Smooth muscle cell (in vitro differentiated cells): ENCODE measurements around the gene TM2D3. TPM values are rescaled to one million over a fixed set of nuclear protein-coding genes. Genes with fewer than 3 reads are reported as not detected.

Experiments used
- DNase-seq: peaks from one replicate; lab custom pipeline; 2025; ENCODE audit not compliant: unreplicated experiment; lab: John Stamatoyannopoulos, UW
- H2AFZ ChIP-seq: fragments of 200-600 bp; sonication (generic); 2 replicates; pipeline ENCODE4 v1.6.0; 2016; ENCODE audit warnings: antibody characterized with exemption, low read depth, mild to moderate bottlenecking
- H3F3A ChIP-seq: fragments of 200-600 bp; sonication (generic); 2 replicates; pipeline ENCODE4 v1.6.0; 2017; ENCODE audit warnings: antibody characterized with exemption, low read depth
- H3K27ac ChIP-seq: fragments of 200-600 bp; sonication (generic); 2 replicates; pipeline ENCODE4 v1.5.1; 2016; ENCODE audit warnings: low read depth, mild to moderate bottlenecking
- H3K27me3 ChIP-seq: fragments of 200-600 bp; sonication (generic); 2 replicates; pipeline ENCODE4 v1.6.1; 2016; ENCODE audit warnings: low read depth, mild to moderate bottlenecking
- H3K36me3 ChIP-seq: fragments of 200-600 bp; sonication (generic); 2 replicates; pipeline ENCODE4 v1.5.1; 2016; ENCODE audit warnings: low read depth
- H3K4me1 ChIP-seq: fragments of 200-600 bp; sonication (generic); 2 replicates; pipeline ENCODE4 v1.5.1; 2016; ENCODE audit warnings: low read depth
- H3K4me2 ChIP-seq: fragments of 200-600 bp; sonication (generic); 2 replicates; pipeline ENCODE4 v1.6.0; 2016; ENCODE audit warnings: mild to moderate bottlenecking
- H3K4me3 ChIP-seq: fragments of 200-600 bp; sonication (generic); 2 replicates; pipeline ENCODE4 v1.5.1; 2016; ENCODE audit warnings: mild to moderate bottlenecking
- H3K79me2 ChIP-seq: fragments of 200-600 bp; sonication (generic); 2 replicates; pipeline ENCODE4 v1.6.0; 2016; ENCODE audit warnings: low read depth, mild to moderate bottlenecking
- H3K9ac ChIP-seq: fragments of 200-600 bp; sonication (generic); 2 replicates; pipeline ENCODE4 v1.6.0; 2016; ENCODE audit warnings: low read depth
- H3K9me3 ChIP-seq: fragments of 200-600 bp; sonication (generic); replicated peaks from 2 replicates; pipeline ENCODE4 v1.5.1; 2016; ENCODE audit warnings: low read depth
- H4K20me1 ChIP-seq: fragments of 200-600 bp; sonication (generic); 2 replicates; pipeline ENCODE4 v1.6.0; 2016; ENCODE audit warnings: low read depth
- WGBS: methylation state at CpG from one replicate; pipeline ENCODE4 v1.1.7; 2016; ENCODE audit warnings: low lambda C conversion rate; 5-methylcytosine and 5-hydroxymethylcytosine counted together
- polyA plus RNA-seq: library from polyadenylated mRNA; unstranded; fragments of >200 nt; fragmentation: Nextera tagmentation; extraction: Ambion mirVana; gene quantifications from 2 replicates; pipeline ENCODE4 v1.2.1, GENCODE V29; 2016
- total RNA-seq: library from RNA; depleted of rRNA; stranded (reverse); fragments of >200 nt; gene quantifications from 2 replicates; pipeline ENCODE4 v1.2.3, GENCODE V29; 2014
- TF ChIP-seq, protein P1 (sequence below): fragments of 200-600 bp; sonication (generic); IDR thresholded peaks from 2 replicates; pipeline ENCODE4 v1.5.1; 2017; ENCODE audit warnings: borderline replicate concordance, mild to moderate bottlenecking, antibody characterized with exemption; ENCODE audit not compliant: insufficient read depth, poor library complexity, severe bottlenecking

The TM2D3 gene
- total and polyA plus RNA-seq, 2 experiments from 2014 or later, result 47.2 to 60.3 TPM

DNA sequence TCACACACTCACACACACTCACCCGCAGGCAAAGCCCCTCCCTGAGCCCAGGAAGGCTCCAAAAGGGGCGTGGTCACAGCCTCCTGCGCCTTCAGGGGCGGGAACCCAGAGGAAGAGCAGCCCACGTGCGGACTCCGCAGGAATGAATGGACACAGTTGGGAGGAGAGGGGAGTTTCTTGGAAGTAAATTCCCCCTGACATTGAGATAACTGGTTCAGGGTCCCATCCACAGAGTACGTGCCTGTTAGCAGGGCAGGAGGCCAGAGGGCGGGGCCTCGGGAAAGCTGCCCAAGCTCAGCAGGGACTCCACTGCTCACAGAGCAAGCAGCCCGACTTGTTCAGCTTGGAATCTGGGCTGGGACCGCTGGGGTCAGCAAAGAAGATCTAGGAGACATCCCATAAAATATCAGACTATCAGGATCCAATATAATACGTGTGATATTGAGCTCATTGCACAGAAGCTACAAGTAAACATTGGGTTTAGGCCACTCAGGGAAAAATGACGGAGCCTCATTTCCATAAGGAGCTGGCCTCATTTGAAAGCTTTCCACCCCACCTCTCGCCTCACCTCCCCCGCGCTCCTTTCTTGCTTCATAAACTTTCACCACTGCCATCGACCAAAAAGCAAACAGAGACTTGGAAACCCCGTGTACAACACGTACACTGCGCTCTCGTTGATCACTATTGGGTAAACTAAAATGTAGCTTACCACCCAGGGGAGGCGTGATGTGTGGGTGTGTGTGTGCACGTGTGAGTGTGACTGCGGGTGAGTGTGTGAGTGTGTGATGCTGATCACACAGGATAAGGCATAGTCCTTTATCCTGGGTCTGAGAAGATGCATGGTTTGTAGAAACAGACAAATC, 36.0 kb downstream of the TM2D3 start:
- no peaks in the 10 kb centered on the region for H3K9me3 ChIP-seq
- no peaks in the 10 kb centered on the region for H3K79me2 ChIP-seq
- H3K4me2 ChIP-seq, result peak overlapping the region; percentile 76
- H3K9ac ChIP-seq, result peak overlapping the region; percentile 54
- H3K27me3 ChIP-seq, result no peaks in the 10 kb centered on the region
- peak overlapping the region; percentile 48 for H3K27ac ChIP-seq
- no peaks in the 10 kb centered on the region for H3K36me3 ChIP-seq
- H3K4me1 ChIP-seq, result peaks cover 17% of the 10 kb centered on the region
- H2AFZ ChIP-seq, result no peak overlapping the region
- peak overlapping the region; percentile 26 for H3K4me3 ChIP-seq
- WGBS, result 19% methylated on average over 25 of the region's 25 CpGs
- DNase-seq, result peak; percentile 33
- H3F3A ChIP-seq, result no peaks in the 10 kb centered on the region
- TF ChIP-seq, protein P1, sequence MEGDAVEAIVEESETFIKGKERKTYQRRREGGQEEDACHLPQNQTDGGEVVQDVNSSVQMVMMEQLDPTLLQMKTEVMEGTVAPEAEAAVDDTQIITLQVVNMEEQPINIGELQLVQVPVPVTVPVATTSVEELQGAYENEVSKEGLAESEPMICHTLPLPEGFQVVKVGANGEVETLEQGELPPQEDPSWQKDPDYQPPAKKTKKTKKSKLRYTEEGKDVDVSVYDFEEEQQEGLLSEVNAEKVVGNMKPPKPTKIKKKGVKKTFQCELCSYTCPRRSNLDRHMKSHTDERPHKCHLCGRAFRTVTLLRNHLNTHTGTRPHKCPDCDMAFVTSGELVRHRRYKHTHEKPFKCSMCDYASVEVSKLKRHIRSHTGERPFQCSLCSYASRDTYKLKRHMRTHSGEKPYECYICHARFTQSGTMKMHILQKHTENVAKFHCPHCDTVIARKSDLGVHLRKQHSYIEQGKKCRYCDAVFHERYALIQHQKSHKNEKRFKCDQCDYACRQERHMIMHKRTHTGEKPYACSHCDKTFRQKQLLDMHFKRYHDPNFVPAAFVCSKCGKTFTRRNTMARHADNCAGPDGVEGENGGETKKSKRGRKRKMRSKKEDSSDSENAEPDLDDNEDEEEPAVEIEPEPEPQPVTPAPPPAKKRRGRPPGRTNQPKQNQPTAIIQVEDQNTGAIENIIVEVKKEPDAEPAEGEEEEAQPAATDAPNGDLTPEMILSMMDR, result no peak
- H4K20me1 ChIP-seq, result no peaks in the 10 kb centered on the region

DNA sequence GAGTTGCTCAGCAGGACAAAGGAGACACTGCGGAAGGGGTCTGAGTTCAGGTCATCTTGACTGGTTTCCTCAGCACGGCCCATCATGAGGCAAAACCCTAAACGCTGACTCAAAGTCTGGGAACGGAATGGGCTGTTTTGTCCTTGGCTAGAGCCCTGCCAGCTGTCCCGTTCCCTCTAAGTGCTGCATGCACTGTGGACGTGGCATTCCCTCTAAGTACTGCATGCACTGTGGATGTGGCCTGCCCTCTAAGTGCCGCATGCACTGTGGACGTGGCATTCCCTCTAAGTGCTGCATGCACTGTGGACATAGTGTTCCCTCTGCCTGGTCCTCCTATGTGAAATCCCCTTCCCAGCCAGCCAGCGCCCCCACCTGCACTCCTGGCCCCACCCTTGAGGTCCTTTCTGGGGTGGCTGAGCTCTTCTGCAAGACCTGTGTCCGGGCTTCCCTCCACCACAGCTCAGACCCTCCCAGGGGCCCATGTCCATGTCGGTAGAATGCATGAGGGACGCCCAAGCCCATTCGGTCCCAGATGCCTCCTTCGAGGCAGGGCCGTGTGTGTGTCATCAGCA, 36.7 kb downstream of the TM2D3 start:
- Histone ChIP-seq H3K9me3 (no peaks in the 10 kb centered on the region), H3K4me3 (peak overlapping the region; percentile 26), H3F3A (no peaks in the 10 kb centered on the region), H4K20me1 (no peaks in the 10 kb centered on the region), H3K4me2 (peak overlapping the region; percentile 76), H3K36me3 (no peaks in the 10 kb centered on the region), H3K79me2 (no peaks in the 10 kb centered on the region), H3K27ac (peak overlapping the region; percentile 48), H3K4me1 (peaks cover 17% of the 10 kb centered on the region), H3K9ac (peak overlapping the region; percentile 54), H3K27me3 (no peaks in the 10 kb centered on the region), H2AFZ (no peak overlapping the region)
- TF ChIP-seq, protein P1, result no peak
- no peak for DNase-seq
- 57% methylated on average over 15 of the region's 15 CpGs for WGBS

DNA sequence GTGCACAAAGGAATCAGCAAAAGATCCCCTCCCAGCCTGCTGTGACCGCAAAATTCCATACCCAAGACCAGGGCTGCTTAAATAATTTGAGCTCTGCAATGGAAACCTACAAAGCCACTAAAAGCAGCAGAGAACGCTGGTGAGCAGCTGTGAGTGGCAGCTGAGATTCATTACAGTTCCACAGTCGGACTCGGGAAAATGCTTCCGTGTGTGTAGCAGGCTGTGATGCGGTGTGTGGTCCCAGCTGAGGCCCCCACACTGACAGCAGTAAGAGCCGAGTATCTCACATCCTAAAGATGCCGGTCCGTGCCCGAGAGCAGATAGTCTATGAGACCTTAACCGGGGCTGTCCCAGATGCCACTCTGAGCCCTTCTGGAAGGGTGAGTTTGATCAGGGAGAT, 37.4 kb downstream of the TM2D3 start:
- Histone ChIP-seq H3K79me2 (no peaks in the 10 kb centered on the region), H3K27ac (no peak overlapping the region), H3K9me3 (no peaks in the 10 kb centered on the region), H2AFZ (no peak overlapping the region), H3F3A (no peaks in the 10 kb centered on the region), H3K4me2 (no peak overlapping the region), H3K4me3 (no peak overlapping the region), H3K9ac (no peak overlapping the region), H3K4me1 (peaks cover 17% of the 10 kb centered on the region), H3K27me3 (no peaks in the 10 kb centered on the region), H3K36me3 (no peaks in the 10 kb centered on the region), H4K20me1 (no peaks in the 10 kb centered on the region)
- DNase-seq, result no peak
- WGBS, result 87% methylated on average over 11 of the region's 11 CpGs
- TF ChIP-seq, protein P1, result no peak
